ENCODE measurements around the gene ARL15. TPM values are rescaled to one million over a fixed set of nuclear protein-coding genes. Genes with fewer than 3 reads are reported as not detected.

The ARL15 gene
- total and polyA plus RNA-seq, 9 of the 15 experiments (the other 6 are each of a cell fraction or from before 2014, with no cell fraction given), result 18.5 to 80.4 (median 57.0) TPM

DNA sequence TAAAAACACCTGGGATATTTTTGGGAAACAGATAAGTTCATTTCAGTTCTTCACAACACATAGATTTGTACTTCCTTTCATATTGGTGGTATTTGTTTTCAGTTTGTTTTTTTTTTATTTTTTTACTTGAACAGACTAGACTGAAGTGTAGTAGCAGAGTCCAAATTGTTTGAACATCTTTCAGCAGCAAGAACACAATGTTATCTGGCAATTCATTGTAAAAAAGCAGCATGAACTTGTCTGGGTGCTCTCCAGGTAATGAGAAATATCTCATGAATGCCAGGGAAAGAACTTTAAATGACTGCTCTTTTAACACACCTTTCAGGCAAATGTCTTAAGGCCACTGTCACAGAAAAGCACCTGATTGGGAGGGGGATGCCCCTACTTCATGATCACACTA lies 113.4 kb downstream of the ARL15 start:
- POLR2A ChIA-PET, result no interaction called here
- in situ Hi-C loops (cut with MboI), result no loop called here

More for the DNA sequence above, 113.4 kb downstream of the ARL15 start:
- Histone ChIP-seq H3K9me3 (replicated peaks; ENCODE audit: control insufficient read depth, insufficient read depth, low read depth, low read length) (no peaks in the 10 kb centered on the region), H3K9ac (ENCODE audit: insufficient read depth in 1 of 2, low read depth in 2 of 2, low read length in 2 of 2) (no peak overlapping the region), H3K27me3 (ENCODE audit: control insufficient read depth in 2 of 2, insufficient read depth in 2 of 2, low read length in 2 of 2) (no peaks in the 10 kb centered on the region), H3K27ac (ENCODE audit: extremely low read depth, low read depth, low read length) (no peak overlapping the region), H3K36me3 (ENCODE audit: control insufficient read depth, insufficient read depth, low read length) (no peaks in the 10 kb centered on the region), H3K4me1 (replicated peaks in 1 of 2; ENCODE audit: control insufficient read depth in 2 of 2, insufficient read depth in 2 of 2, low read length in 2 of 2) (no peaks in the 10 kb centered on the region; a peak in 1 of 5 replicates), H3K9me1 (ENCODE audit: control insufficient read depth, insufficient read depth, low read length) (no peaks in the 10 kb centered on the region), H3K4me2 (ENCODE audit: insufficient read depth, low read length) (no peak overlapping the region), H2AFZ (ENCODE audit: low read depth, low read length) (no peak overlapping the region), H3K79me2 (ENCODE audit: control insufficient read depth, insufficient read depth, low read length) (peaks cover 59% of the 10 kb centered on the region), H3K4me3 (no peak overlapping the region), H4K20me1 (replicated peaks; ENCODE audit: control insufficient read depth, insufficient read depth, low read length) (peaks cover 8% of the 10 kb centered on the region; the same call in 1 of the 2 replicates)
- intact Hi-C loops (cut with micrococcal nuclease), result no loop called here
- DNase-seq (ENCODE audit: extremely low read depth in 1 of 4, low spot score in 3 of 4), result no peak
- no peak for ATAC-seq
- TF ChIP-seq SP2 (IDR thresholded peaks at IDR 0.05; ENCODE audit: extremely low read depth, low read depth, low read length, poor library complexity, severe bottlenecking) (no peak), CBX2 (IDR thresholded peaks at IDR 0.05; ENCODE audit: insufficient read depth, low read length, poor library complexity, severe bottlenecking) (no peak), CC2D1A (IDR thresholded peaks at IDR 0.05) (no peak), NFIC (IDR thresholded peaks at IDR 0.05) (no peak), ZNF12 (CRISPR knock-in tag; IDR thresholded peaks at IDR 0.05) (no peak), ZSCAN29 (IDR thresholded peaks at IDR 0.05) (no peak)
- TF ChIP-seq, protein P1, sequence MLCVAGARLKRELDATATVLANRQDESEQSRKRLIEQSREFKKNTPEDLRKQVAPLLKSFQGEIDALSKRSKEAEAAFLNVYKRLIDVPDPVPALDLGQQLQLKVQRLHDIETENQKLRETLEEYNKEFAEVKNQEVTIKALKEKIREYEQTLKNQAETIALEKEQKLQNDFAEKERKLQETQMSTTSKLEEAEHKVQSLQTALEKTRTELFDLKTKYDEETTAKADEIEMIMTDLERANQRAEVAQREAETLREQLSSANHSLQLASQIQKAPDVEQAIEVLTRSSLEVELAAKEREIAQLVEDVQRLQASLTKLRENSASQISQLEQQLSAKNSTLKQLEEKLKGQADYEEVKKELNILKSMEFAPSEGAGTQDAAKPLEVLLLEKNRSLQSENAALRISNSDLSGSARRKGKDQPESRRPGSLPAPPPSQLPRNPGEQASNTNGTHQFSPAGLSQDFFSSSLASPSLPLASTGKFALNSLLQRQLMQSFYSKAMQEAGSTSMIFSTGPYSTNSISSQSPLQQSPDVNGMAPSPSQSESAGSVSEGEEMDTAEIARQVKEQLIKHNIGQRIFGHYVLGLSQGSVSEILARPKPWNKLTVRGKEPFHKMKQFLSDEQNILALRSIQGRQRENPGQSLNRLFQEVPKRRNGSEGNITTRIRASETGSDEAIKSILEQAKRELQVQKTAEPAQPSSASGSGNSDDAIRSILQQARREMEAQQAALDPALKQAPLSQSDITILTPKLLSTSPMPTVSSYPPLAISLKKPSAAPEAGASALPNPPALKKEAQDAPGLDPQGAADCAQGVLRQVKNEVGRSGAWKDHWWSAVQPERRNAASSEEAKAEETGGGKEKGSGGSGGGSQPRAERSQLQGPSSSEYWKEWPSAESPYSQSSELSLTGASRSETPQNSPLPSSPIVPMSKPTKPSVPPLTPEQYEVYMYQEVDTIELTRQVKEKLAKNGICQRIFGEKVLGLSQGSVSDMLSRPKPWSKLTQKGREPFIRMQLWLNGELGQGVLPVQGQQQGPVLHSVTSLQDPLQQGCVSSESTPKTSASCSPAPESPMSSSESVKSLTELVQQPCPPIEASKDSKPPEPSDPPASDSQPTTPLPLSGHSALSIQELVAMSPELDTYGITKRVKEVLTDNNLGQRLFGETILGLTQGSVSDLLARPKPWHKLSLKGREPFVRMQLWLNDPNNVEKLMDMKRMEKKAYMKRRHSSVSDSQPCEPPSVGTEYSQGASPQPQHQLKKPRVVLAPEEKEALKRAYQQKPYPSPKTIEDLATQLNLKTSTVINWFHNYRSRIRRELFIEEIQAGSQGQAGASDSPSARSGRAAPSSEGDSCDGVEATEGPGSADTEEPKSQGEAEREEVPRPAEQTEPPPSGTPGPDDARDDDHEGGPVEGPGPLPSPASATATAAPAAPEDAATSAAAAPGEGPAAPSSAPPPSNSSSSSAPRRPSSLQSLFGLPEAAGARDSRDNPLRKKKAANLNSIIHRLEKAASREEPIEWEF (CRISPR knock-in tag; IDR thresholded peaks at IDR 0.05), result no peak
- TF ChIP-seq, protein P2, sequence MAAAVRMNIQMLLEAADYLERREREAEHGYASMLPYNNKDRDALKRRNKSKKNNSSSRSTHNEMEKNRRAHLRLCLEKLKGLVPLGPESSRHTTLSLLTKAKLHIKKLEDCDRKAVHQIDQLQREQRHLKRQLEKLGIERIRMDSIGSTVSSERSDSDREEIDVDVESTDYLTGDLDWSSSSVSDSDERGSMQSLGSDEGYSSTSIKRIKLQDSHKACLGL (CRISPR knock-in tag; IDR thresholded peaks at IDR 0.05; ENCODE audit: borderline replicate concordance, poor library complexity, severe bottlenecking), result no peak
- CTCF ChIA-PET (ENCODE audit: low intra/inter-chr PET ratio), result no interaction called here
- no TSS peak for BruUV-seq (replicated peaks)
- no peak for FAIRE-seq

Measured in K562 (cell line).